VCaP (cell line): ENCODE measurements around the gene NUBPL.

Experiments
- H3K27ac ChIP-seq: fragments of 450-650 bp; 2 replicates; pipeline ENCODE4 v1.5.1; 2017
- CTCF ChIP-seq: fragments of 450-650 bp; conservative IDR thresholded peaks from 2 replicates; pipeline ENCODE4 v1.5.1; 2017; ENCODE audit warnings: mild to moderate bottlenecking, moderate library complexity

The NUBPL gene

DNA sequence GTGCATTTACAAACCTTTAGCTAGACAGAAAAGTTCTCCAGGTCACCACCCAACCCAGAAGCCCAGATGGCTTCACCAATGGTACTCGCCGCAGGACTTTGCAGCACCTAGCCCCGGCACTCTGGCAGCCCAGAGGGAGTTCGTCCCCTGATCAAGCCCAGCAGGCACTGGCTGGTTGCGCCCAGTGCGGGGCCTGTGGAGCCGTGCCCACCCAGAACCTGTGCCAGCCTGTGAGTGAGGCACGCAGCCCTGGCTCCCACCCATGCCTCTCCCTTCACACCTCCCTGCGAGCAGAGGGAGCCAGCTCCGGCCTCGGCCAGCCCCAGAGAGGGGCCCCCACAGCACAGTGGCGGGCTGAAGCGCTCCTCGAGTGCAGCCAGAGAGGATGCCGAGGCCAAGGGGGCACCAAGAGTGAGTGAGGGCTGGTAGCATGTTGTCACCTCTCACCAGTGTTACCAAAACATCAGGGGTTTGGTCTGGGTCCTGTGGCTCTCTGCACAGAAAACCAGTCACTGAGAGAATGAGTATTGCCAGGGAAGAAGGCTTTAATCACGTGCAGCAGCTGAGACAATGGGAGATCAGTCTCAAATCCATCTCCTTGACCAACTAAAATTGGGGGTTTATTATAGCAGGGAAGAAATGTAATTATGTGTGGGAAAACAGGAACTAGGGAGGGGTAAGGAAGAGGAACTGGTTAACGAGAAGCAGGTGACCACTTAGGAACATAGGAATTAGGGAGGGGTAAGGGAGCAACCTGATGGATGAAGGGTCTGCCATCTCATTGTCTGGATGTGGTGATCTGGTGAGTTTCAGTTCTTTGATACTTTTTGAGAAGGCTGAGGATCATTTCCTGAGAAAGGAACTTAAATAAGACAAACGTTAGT lies 151.3 kb downstream of the NUBPL start:
- TF ChIP-seq CTCF = no peak
- H3K27ac ChIP-seq = no peak overlapping the region

- no peak for TF ChIP-seq CTCF
These were observed 155.0 kb downstream of the NUBPL start for GRCh38 chr14:31716208-31716607.

DNA sequence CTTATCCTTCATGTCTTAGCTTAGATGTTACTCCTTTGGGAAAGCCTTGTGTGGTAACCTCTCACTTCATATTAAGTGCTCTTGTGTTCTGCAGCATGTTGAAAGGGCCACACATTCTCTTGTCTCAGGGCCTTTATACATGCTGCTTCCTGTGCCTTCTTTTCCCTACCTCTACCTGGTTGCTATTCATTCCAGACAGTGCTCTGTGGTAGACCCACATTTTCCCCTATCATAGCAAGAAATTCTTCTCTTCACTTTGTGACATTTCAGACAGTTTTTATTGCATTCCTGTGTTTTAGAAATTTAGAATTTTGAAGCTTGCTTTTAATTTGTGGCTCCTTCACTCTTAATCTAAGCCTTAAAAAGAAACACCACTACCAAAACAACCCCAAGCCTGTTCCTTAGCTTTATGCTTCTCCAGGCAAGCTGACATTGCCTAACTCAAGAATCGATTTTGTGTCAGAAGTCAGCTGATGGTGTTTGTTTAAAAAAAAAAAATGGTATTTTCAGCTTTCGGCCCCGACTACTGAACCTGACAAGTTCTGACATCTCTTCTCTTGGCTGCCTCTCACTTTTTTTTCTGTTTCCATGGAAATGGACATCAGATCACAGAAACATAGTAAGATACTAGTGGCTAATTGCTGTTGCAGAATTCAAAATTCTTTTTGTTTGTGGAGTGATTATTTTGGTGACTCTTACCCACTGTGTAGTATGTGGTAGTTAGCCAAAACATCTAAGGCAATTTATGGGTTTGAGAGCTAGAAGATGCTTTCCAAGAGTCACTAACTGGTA lies 156.3 kb downstream of the NUBPL start:
- H3K27ac ChIP-seq = no peak overlapping the region
- no peak for TF ChIP-seq CTCF

More at GRCh38 chr14:31716208-31716607, 155.0 kb downstream of the NUBPL start:
- no peak overlapping the region for H3K27ac ChIP-seq

DNA sequence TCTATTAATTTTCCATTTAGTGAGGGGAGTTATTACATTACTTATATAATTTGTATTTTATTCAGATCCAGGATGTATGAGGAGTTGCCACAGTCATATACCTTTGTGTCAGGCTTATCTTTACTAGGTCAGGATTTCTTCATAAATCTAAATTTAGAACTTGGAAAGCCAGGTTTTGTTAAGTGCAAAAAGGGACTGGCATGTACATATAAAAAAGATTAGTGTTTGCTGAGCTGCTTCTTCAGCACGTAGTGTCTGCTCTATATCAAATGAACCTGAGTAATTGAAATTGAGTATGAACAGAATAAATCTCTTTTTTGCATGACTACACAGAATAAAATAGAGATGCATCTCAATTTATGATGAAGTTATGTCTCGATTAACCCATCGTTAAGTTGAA lies 157.4 kb downstream of the NUBPL start:
- no peak for TF ChIP-seq CTCF
- peak overlapping the region; percentile 4; the same call in 1 of the 2 replicates for H3K27ac ChIP-seq

- no peak for TF ChIP-seq CTCF
These were observed 157.8 kb downstream of the NUBPL start for GRCh38 chr14:31718985-31719384.

DNA sequence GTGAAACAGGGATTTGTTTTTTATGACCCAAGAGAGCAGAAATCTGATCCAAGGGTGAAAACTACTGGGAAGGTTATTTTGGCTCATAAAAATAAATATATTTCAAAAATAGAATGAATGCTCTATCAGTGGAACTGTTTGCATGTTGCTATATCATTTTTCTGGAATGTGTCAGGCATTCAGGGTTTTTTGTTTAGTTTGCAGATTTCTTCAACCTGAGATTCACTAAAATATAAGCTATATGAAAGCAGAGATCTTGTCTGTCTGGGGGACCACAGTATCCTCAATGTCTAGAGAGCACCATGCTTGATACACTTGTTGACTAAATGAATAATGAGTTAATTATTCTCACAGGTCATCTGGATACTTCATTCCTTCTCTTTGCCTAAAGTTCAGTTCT lies 165.1 kb downstream of the NUBPL start:
- no peak for TF ChIP-seq CTCF
- H3K27ac ChIP-seq = no peak overlapping the region

More at GRCh38 chr14:31718985-31719384, 157.8 kb downstream of the NUBPL start:
- H3K27ac ChIP-seq = peak overlapping the region; percentile 4; the same call in 1 of the 2 replicates

- no peak overlapping the region for H3K27ac ChIP-seq
- no peak for TF ChIP-seq CTCF
These were observed 166.6 kb downstream of the NUBPL start for GRCh38 chr14:31727797-31728196.
